SJCRH30 (cell line): ENCODE data around the gene SIRT4. TPM values are rescaled to one million over a fixed set of nuclear protein-coding genes. Genes with fewer than 3 reads are reported as not detected.
A peak's percentile ranks its signal among the peaks of the same experiment; 100 is the strongest.

ENCODE experiments used
- DNase-seq, 2 experiments: peaks; one replicate each; pipeline ENCODE4 v3.0.0-alpha.2; 2015 to 2020
- H3K27ac ChIP-seq: fragments of 250-450 bp; sonication (Bioruptor Pico); 2 replicates; pipeline ENCODE4 v1.5.1; 2020; ENCODE audit warnings: mild to moderate bottlenecking, moderate library complexity
- H3K27me3 ChIP-seq: fragments of 250-450 bp; sonication (Bioruptor Pico); 2 replicates; pipeline ENCODE4 v1.5.1; 2020; ENCODE audit warnings: mild to moderate bottlenecking, moderate library complexity
- H3K36me3 ChIP-seq: fragments of 250-450 bp; sonication (Bioruptor Pico); 2 replicates; pipeline ENCODE4 v1.5.1; 2020; ENCODE audit warnings: mild to moderate bottlenecking, moderate library complexity
- H3K4me1 ChIP-seq: fragments of 250-450 bp; sonication (Bioruptor Pico); 2 replicates; pipeline ENCODE4 v1.5.1; 2020; ENCODE audit warnings: mild to moderate bottlenecking, moderate library complexity
- H3K4me3 ChIP-seq: fragments of 250-450 bp; sonication (Bioruptor Pico); 2 replicates; pipeline ENCODE4 v1.5.1; 2020; ENCODE audit warnings: mild to moderate bottlenecking, moderate library complexity
- H3K9me3 ChIP-seq: fragments of 250-450 bp; sonication (Bioruptor Pico); replicated peaks from 2 replicates; pipeline ENCODE4 v1.5.1; 2020; ENCODE audit warnings: mild to moderate bottlenecking, moderate library complexity
- total RNA-seq: library from RNA; depleted of rRNA; stranded (reverse); fragments of >200 nt; shearing (Covaris generic); gene quantifications from 2 replicates; pipeline ENCODE4 v1.2.3, GENCODE V29; 2014

The SIRT4 gene
- total RNA-seq, 1 experiment from 2014 or later: 4.0 TPM

GRCh38 chr12:120264904-120265472, 37.1 kb upstream of the SIRT4 start:
- no peaks in the 10 kb centered on the region for H3K9me3 ChIP-seq
- no peaks in the 10 kb centered on the region for H3K36me3 ChIP-seq
- H3K27ac ChIP-seq: peak overlapping the region; percentile 57; the same call in 1 of the 2 replicates
- DNase-seq: no peak
- H3K4me3 ChIP-seq: peak overlapping the region; percentile 99
- H3K4me1 ChIP-seq: peaks cover 25% of the 10 kb centered on the region
- no peaks in the 10 kb centered on the region for H3K27me3 ChIP-seq

- no peaks in the 10 kb centered on the region for H3K27me3 ChIP-seq
- peak; percentile 82 to 83 for DNase-seq
- H3K4me1 ChIP-seq: peaks cover 25% of the 10 kb centered on the region
- H3K27ac ChIP-seq: peak within 1 kb of the TSS; percentile 57; the same call in 1 of the 2 replicates
- H3K36me3 ChIP-seq: no peaks in the 10 kb centered on the region
- H3K4me3 ChIP-seq: peak within 1 kb of the TSS; percentile 99
- no peaks in the 10 kb centered on the region for H3K9me3 ChIP-seq
Measured at GRCh38 chr12:120265473-120266179, 36.5 kb upstream of the SIRT4 start, which contains the start of gene PXN. PXN (minus strand) TSS chr12:120265730; CDS start chr12:120265629, 101 bp downstream.

GRCh38 chr12:120266180-120266870, 35.8 kb upstream of the SIRT4 start:
- H3K36me3 ChIP-seq: no peaks in the 10 kb centered on the region

DNA sequence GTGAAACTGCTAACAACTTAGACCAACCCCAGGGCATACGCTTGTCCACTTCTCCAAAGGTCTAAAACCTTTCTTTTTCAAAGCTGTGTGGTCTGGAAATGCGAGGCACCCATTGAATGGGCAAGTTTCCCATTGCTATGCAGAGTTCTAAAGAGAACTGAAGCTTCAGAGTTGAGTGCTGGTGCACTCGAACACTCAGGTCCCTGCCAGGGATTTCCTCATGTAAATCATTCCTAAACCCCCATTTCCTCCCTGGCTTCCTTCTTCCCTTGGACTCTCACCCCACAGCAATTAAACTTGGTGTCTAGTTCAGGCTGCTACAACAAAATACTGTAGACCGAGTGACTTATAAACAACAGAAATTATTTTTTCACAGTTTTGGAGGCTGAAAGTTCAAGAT, 34.4 kb upstream of the SIRT4 start:
- no peak for DNase-seq
- peaks cover 11% of the 10 kb centered on the region for H3K4me1 ChIP-seq
- no peaks in the 10 kb centered on the region for H3K27me3 ChIP-seq
- H3K36me3 ChIP-seq: no peaks in the 10 kb centered on the region
- no peak overlapping the region for H3K4me3 ChIP-seq
- H3K27ac ChIP-seq: no peak overlapping the region
- H3K9me3 ChIP-seq: no peaks in the 10 kb centered on the region

More at GRCh38 chr12:120266180-120266870, 35.8 kb upstream of the SIRT4 start:
- DNase-seq: no peak
- no peaks in the 10 kb centered on the region for H3K9me3 ChIP-seq
- H3K4me1 ChIP-seq: peaks cover 25% of the 10 kb centered on the region
- H3K27ac ChIP-seq: no peak overlapping the region
- H3K4me3 ChIP-seq: no peak overlapping the region; the same call in 1 of the 2 replicates
- no peaks in the 10 kb centered on the region for H3K27me3 ChIP-seq

DNA sequence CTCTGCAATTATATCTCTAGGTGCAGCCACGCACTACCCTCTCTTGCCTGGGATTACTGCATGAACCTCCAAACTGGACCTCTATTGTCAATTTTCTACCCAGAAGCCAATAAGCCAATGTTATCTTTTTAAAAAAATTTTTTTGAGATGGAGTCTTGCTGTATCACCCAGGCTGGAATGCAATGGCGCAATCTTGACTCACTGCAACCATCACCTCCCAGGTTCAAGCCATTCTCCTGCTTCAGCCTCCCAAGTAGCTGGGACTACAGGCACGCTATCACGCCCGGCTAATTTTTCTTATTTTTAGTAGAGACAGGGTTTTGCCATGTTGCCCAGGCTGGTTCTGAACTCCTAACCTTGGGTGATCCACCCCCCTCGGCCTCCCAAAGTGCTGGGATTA, 25.4 kb upstream of the SIRT4 start:
- no peak for DNase-seq
- Histone ChIP-seq H3K27ac (no peak overlapping the region), H3K27me3 (no peaks in the 10 kb centered on the region), H3K4me1 (no peaks in the 10 kb centered on the region), H3K36me3 (no peaks in the 10 kb centered on the region), H3K9me3 (no peaks in the 10 kb centered on the region; the same call in 1 of the 2 replicates), H3K4me3 (no peak overlapping the region)

- Histone ChIP-seq H3K9me3 (no peaks in the 10 kb centered on the region; the same call in 1 of the 2 replicates), H3K27ac (no peak overlapping the region), H3K27me3 (no peaks in the 10 kb centered on the region), H3K4me1 (no peaks in the 10 kb centered on the region), H3K4me3 (no peak overlapping the region), H3K36me3 (no peaks in the 10 kb centered on the region)
- DNase-seq: no peak
Measured at GRCh38 chr12:120278137-120279069, 23.7 kb upstream of the SIRT4 start.

GRCh38 chr12:120283318-120283717, 18.8 kb upstream of the SIRT4 start:
- H3K4me3 ChIP-seq: no peak overlapping the region
- no peak overlapping the region for H3K27ac ChIP-seq
- no peaks in the 10 kb centered on the region for H3K27me3 ChIP-seq
- no peaks in the 10 kb centered on the region; the same call in 1 of the 2 replicates for H3K4me1 ChIP-seq
- no peak for DNase-seq
- H3K9me3 ChIP-seq: no peaks in the 10 kb centered on the region; the same call in 1 of the 2 replicates
- H3K36me3 ChIP-seq: no peaks in the 10 kb centered on the region

DNA sequence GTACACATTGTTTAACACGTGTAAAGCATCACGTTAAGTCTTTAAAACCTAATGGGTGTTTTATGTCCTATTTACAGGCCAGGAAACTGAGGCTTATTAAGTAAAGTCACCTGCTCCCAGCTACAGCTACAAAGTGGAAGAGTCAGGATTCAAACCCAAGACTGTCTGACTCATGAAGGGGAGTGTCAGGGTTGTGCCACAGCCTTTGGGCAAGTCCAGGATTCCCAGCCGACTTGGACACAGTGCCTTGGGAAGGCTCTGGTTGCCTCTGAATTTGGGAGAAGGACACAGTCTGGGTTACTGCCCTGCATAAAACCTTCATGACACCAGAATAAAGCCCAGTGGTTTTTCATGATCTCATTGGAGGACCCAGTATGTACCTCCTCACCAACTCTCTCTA, 17.7 kb upstream of the SIRT4 start:
- no peaks in the 10 kb centered on the region; the same call in 1 of the 2 replicates for H3K4me1 ChIP-seq
- H3K4me3 ChIP-seq: no peak overlapping the region
- H3K27me3 ChIP-seq: no peaks in the 10 kb centered on the region
- no peak for DNase-seq
- H3K36me3 ChIP-seq: no peaks in the 10 kb centered on the region
- no peaks in the 10 kb centered on the region for H3K9me3 ChIP-seq
- H3K27ac ChIP-seq: no peak overlapping the region

DNA sequence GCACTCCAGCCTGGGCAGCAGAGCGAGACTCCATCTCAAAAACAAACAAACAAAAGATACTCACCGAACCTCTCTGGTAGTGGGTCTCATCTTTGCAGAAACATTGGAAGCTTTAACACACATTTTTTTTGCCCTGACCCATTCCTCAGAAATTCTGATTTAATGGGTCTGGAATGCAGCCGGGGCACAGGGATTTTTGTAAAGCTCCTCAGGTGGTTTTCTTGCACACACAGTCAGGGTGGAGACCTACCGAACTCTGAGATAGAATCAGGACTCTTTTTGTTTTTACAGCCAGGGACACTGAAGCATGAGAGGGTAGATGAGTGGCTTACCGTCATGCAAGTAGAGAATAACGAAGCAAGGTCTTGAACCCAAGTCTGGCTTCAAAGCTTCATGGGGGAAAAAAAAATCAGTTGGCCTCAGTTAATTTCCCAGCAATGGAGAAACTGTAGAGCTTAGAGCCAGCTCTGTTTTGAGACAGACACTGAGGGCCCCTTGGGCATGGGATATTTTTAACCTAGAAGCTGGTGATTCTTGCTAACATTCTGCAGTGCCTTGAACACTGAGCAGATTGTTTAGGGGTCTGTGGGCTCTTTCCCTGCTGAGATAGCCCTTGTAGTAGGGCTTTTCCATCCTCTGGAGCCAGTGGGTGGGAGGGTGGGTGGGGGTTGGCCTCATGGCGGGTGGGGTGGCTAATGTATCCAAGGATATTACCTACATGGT, 15.2 kb upstream of the SIRT4 start:
- Histone ChIP-seq H3K27me3 (peaks cover 3% of the 10 kb centered on the region; the same call in 1 of the 2 replicates), H3K27ac (no peak overlapping the region), H3K36me3 (no peaks in the 10 kb centered on the region), H3K4me3 (no peak overlapping the region), H3K4me1 (peaks cover 6% of the 10 kb centered on the region; the same call in 1 of the 2 replicates), H3K9me3 (no peaks in the 10 kb centered on the region)
- DNase-seq: no peak

DNA sequence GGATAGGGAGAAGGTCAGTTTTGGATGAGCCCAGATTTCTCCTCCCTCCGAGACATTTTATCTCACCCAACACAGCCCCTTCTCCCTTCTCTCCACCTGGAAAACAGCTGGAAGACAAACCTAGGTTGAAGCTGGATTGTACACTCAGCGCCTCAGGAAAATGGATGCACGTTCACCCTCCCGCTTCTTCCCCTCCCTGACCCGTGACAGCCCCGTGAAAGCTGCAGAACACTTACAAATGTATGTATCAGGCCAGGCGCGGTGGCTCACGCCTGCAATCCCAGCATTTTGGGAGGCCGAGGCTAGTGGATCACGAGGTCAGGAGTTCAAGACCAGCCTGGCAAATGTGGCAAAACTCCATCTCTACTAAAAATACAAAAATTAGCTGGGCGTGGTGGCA, 14.6 kb upstream of the SIRT4 start:
- DNase-seq: no peak
- Histone ChIP-seq H3K4me3 (no peak overlapping the region), H3K4me1 (peaks cover 6% of the 10 kb centered on the region; the same call in 1 of the 2 replicates), H3K27ac (no peak overlapping the region), H3K27me3 (peaks cover 3% of the 10 kb centered on the region; the same call in 1 of the 2 replicates), H3K9me3 (no peaks in the 10 kb centered on the region), H3K36me3 (no peaks in the 10 kb centered on the region)

DNA sequence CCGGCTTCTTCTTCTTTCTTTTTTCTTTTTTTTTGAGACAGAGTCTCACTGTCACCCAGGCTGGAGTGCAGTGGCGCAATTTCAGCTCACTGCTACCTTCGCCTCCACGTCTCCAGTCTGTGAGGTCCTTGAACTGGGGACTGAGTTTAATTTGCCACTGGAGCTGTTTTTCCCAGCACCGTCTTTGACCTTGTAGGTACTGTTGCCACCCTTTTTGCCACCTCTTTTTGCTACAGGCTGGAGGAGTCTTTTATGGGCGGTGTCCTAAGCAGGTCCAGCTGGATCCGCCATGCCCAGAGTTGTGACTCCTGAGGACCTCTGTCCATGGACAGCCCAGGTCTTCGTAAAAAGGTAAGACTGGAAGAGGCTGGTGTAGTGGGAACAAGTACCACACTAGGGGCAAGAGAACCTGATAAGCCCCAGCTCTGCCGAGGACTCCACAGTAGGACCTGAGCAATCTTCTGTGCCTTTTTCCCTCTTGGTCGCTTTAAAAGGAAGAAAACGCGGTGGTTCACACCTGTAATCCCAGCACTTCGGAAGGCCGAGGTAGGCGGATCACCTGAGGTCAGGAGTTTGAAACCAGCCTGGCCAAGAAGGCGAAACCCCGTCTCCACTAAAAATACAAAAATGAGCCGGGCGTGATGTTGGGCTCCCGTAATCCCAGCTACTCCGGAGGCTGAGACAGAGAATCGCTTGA, 11.4 kb upstream of the SIRT4 start:
- Histone ChIP-seq H3K4me3 (peak overlapping the region; percentile 33), H3K27ac (peak overlapping the region; percentile 100), H3K4me1 (peaks cover 6% of the 10 kb centered on the region; the same call in 1 of the 2 replicates), H3K27me3 (peaks cover 3% of the 10 kb centered on the region; the same call in 1 of the 2 replicates), H3K9me3 (no peaks in the 10 kb centered on the region), H3K36me3 (no peaks in the 10 kb centered on the region)
- DNase-seq: peak in 1 of 2 experiments; percentile 73

DNA sequence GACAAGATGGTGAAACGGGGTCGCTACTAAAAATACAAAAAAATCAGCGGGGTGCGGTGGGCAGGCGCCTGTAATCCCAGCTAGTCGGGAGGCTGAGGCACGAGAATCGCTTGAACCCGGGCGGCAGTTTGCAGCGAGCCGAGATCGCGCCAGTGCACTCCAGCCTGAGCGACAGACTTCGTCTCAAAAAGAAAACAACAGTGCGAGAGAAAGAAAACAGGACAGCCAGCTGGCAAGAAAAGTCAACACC, 9.8 kb upstream of the SIRT4 start:
- peaks cover 6% of the 10 kb centered on the region; the same call in 1 of the 2 replicates for H3K4me1 ChIP-seq
- H3K27ac ChIP-seq: peak overlapping the region; percentile 100
- H3K4me3 ChIP-seq: peak overlapping the region; percentile 52
- peaks cover 3% of the 10 kb centered on the region; the same call in 1 of the 2 replicates for H3K27me3 ChIP-seq
- no peaks in the 10 kb centered on the region for H3K36me3 ChIP-seq
- no peaks in the 10 kb centered on the region for H3K9me3 ChIP-seq
- DNase-seq: no peak
